Measurements from ENCODE around the gene GNB1. TPM values are rescaled to one million over a fixed set of nuclear protein-coding genes. Genes with fewer than 3 reads are reported as not detected.
"Not testable (repeated sequence)": the region's sequence is repeated elsewhere in the genome, so short reads cannot be mapped to it uniquely, and the experiment has no call there.

The GNB1 gene
- total and polyA plus RNA-seq, 12 donors = 79.6 to 482 (median 163) TPM

GRCh38 chr1:1872329-1872994 lies 18.4 kb downstream of the GNB1 start:
- Histone ChIP-seq H3K36me3 (replicated peaks in 1 of 2) (peaks cover 0 to 7% of the 10 kb centered on the region in 2 donors), H3K4me3 (no peak overlapping the region), H3K4me1 (replicated peaks in 1 of 2) (peaks cover 35 to 63% of the 10 kb centered on the region in 2 donors), H3K9me3 (replicated peaks in 1 of 3) (no peaks in the 10 kb centered on the region), H3K27me3 (no peaks in the 10 kb centered on the region), H3K27ac (peak overlapping the region in 3 of 5 donors; percentile 6 to 41 (median 33))
- TF ChIP-seq POLR2A (IDR thresholded peaks at IDR 0.05) (no peak), CTCF (IDR thresholded peaks at IDR 0.05) (no peak)
- intact Hi-C loops (cut with DNase I) = no loop called here
- 79 to 88% (median 85%) methylated on average over 11 of the region's 11 CpGs for WGBS, 4 donors
- peak in 1 of 7 donors; percentile 3 for DNase-seq

- Histone ChIP-seq H3K4me3 (no peak overlapping the region), H3K27ac (peak overlapping the region in 3 of 5 donors; percentile 27 to 43 (median 34)), H3K27me3 (no peaks in the 10 kb centered on the region), H3K9me3 (replicated peaks in 1 of 3) (no peaks in the 10 kb centered on the region), H3K36me3 (replicated peaks in 1 of 2) (peaks cover 0 to 4% of the 10 kb centered on the region in 2 donors), H3K4me1 (replicated peaks in 1 of 2) (peaks cover 29 to 56% of the 10 kb centered on the region in 2 donors)
- TF ChIP-seq POLR2A (IDR thresholded peaks at IDR 0.05) = no peak
- no peak for TF ChIP-seq CTCF (IDR thresholded peaks at IDR 0.05)
- WGBS, 4 donors = 10 to 20% (median 16%) methylated on average over 4 of the region's 4 CpGs
- DNase-seq = no peak
- intact Hi-C loops (cut with DNase I) = no loop called here
Measured at GRCh38 chr1:1869469-1869868, 21.4 kb downstream of the GNB1 start.

- Histone ChIP-seq H3K4me3 (no peak overlapping the region), H3K4me1 (replicated peaks in 1 of 2) (peaks cover 13 to 55% of the 10 kb centered on the region in 2 donors), H3K9me3 (replicated peaks in 1 of 3) (no peaks in the 10 kb centered on the region), H3K36me3 (replicated peaks in 1 of 2) (no peaks in the 10 kb centered on the region), H3K27ac (no peak overlapping the region), H3K27me3 (no peaks in the 10 kb centered on the region)
- intact Hi-C loops (cut with DNase I) = no loop called here
- no peak for TF ChIP-seq POLR2A (IDR thresholded peaks at IDR 0.05)
- TF ChIP-seq CTCF (IDR thresholded peaks at IDR 0.05) = no peak
- no peak for DNase-seq
- WGBS, 4 donors = 90 to 98% (median 97%) methylated on average over 3 of the region's 3 CpGs
Measured at GRCh38 chr1:1867164-1867563, 23.7 kb downstream of the GNB1 start.

- Histone ChIP-seq H3K4me3 (no peak overlapping the region), H3K4me1 (replicated peaks in 1 of 2) (peaks cover 15 to 67% of the 10 kb centered on the region in 2 donors), H3K9me3 (replicated peaks in 1 of 3) (no peaks in the 10 kb centered on the region), H3K27ac (no peak overlapping the region), H3K27me3 (no peaks in the 10 kb centered on the region), H3K36me3 (replicated peaks in 1 of 2) (no peaks in the 10 kb centered on the region)
- WGBS, 4 donors = 59 to 69% (median 62%) methylated on average over 6 of the region's 6 CpGs
- no peak for DNase-seq
- intact Hi-C loops (cut with DNase I) = no loop called here
- TF ChIP-seq POLR2A (IDR thresholded peaks at IDR 0.05) (no peak), CTCF (IDR thresholded peaks at IDR 0.05) (no peak)
Measured at GRCh38 chr1:1862905-1863547, 27.9 kb downstream of the GNB1 start.

GRCh38 chr1:1861761-1862310 lies 29.1 kb downstream of the GNB1 start:
- WGBS, 4 donors = 89 to 96% (median 94%) methylated on average over 13 of the region's 13 CpGs
- H3K36me3 ChIP-seq (replicated peaks in 1 of 2); H3K27me3 ChIP-seq; H3K27ac ChIP-seq; H3K4me3 ChIP-seq; intact Hi-C loops (cut with DNase I); DNase-seq; H3K9me3 ChIP-seq (replicated peaks in 1 of 3): not testable (repeated sequence)
- H3K4me1 ChIP-seq (replicated peaks in 1 of 2) = peaks cover 21 to 79% of the 10 kb centered on the region in 2 donors

Measured in adrenal gland (tissue), 12 donors.